Skeletal muscle cell (primary cell): ENCODE results near the gene SH3TC1.

Experiments used
- DNase-seq: peaks from one replicate; pipeline ENCODE4 v3.0.0-alpha.2; 2010; ENCODE audit warnings: low read depth
- H3K4me3 ChIP-seq: 2 replicates; pipeline ENCODE4 v1.5.1; 2011; ENCODE audit warnings: low read depth, mild to moderate bottlenecking, control low read depth, low read length, moderate library complexity

The SH3TC1 gene

GRCh38 chr4:8198906-8199593 is at the start of gene SH3TC1:
TSS of gene SH3TC1 (plus strand) at chr4:8199290. CDS start at chr4:8205195, 5,905 bp downstream.
- H3K4me3 ChIP-seq: peak within 1 kb of the TSS; percentile 33
- peak; percentile 40 for DNase-seq

GRCh38 chr4:8149664-8150063 is 49.4 kb upstream of the SH3TC1 start:
- DNase-seq: no peak
- H3K4me3 ChIP-seq: no peak overlapping the region

DNA sequence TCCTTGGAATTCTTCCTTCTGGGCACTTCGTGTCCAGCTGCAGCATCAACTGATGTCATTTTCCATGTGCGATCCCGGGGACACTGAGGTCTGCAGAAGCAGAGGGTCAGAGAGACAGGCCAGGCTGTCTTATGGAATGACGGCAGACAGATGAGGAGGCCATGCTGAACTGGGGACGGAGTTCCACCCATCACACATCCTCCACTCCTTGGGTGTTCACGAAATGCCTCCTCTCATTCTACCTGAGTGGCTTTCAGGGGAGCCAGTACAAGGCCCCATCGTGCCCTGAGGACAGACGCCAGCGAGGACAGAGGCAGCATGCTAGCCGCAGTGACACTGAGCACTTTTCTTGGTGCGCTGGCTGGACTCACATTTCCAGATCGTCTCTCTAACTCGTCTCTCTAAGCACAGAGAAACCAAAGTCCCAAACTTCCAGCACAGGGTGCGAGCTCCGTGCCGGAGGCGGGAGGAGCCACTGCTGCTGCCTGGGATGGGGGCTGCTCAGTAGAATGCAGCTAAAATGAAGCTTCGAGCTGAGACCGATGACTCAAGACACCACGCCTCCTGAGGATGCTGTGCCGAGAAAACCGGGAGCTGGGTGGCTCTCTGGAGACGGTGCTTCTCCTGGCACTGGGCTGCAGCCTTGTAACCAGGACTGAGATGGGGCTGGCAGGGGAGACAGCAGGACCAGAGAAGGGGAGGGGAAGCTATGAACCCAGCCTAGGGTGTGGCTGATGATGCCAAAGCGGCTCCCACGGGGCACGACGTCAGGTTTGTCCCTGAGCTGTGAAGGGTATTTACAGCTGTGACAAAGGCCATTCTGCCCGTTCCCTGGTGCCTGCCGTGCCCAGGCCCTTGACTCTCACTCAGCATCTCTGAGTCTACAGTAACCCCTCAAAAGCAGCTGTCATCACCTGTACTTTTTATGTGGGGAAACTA is 48.7 kb upstream of the SH3TC1 start:
- no peak for DNase-seq
- H3K4me3 ChIP-seq: no peak overlapping the region

DNA sequence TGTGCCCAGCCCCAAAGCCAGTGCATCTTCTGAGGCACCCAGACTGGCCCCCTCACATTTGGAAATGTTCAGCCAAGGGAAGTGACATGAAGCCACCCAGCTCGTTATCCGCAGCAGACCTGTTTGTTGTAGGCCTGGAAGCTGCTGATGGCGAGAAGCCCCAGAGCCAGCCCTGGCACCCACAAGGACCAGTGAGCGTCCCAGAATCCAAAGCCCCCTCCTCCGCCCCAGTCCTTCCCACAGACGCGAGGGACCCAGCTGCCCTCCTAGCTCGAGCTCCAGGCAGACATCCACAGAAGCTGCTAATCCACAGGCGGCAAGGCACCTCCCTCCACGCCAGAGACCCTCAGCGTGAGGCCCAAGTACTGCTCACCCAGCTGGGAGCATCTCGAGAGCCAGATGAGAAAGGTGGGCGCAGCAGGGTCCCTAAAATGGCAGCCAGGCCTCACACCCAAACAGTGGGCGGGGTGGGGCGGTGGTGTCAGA is 47.9 kb upstream of the SH3TC1 start:
- H3K4me3 ChIP-seq: no peak overlapping the region

DNA sequence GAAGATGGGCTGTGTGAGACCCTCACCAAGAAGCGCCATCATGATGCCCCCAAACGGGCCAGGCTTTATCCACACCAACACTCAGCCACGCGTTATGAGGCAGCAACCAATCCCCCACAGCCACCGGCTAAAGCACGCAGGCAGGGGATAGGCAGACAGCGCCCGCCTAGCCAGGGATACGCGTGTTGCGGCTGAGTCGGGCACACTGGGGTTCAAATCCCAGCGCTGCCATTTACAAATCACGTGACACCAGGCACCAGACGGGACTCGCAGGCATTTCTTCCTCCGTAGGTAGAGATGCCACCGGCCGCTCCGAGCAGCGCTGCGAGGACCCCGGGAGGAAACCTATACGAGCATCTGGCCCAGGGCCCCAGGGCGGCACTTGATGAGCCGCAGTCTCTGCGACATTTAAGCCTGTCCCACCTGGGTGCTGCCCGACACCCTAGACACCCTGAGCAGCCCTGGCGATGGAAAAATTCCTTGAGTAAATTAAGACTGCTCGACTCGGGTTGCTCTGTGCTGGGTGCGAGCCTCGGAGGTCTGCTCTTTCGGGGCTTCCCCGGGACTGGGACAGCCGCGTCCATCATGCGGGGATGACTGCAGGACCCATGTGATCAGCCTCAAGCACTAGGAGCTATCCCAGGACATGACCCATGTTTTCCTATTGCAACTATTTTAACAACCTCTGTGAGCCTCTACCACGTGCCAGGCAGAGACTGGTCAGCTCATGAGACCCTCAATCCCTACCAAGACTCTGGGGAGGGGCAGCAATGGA is 46.8 kb upstream of the SH3TC1 start:
- no peak overlapping the region for H3K4me3 ChIP-seq
- DNase-seq: no peak

More for the DNA sequence above, 47.9 kb upstream of the SH3TC1 start:
- DNase-seq: no peak

GRCh38 chr4:8152865-8153257 is 46.2 kb upstream of the SH3TC1 start:
- no peak overlapping the region for H3K4me3 ChIP-seq
- no peak for DNase-seq

GRCh38 chr4:8153441-8153840 is 45.6 kb upstream of the SH3TC1 start:
- no peak for DNase-seq
- no peak overlapping the region for H3K4me3 ChIP-seq

DNA sequence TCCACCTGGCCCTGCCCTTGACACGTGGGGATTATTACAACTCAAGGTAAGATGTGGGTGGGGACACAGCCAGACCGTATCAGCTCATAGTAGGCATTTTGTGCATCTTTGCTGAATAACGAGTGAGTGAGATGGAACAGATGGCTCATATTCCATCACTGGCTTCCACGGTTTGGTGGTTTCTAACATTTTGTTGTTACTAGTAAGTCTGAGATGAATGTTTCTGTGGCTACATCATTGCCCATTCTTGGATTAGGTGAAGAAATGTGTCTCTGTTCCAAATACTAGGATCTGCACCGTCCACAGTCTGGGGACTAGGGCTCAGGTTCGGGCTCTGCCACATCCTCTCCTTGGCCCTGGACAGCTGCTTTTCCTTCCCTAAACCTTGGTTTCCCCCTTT is 44.0 kb upstream of the SH3TC1 start:
- H3K4me3 ChIP-seq: no peak overlapping the region
- no peak for DNase-seq

DNA sequence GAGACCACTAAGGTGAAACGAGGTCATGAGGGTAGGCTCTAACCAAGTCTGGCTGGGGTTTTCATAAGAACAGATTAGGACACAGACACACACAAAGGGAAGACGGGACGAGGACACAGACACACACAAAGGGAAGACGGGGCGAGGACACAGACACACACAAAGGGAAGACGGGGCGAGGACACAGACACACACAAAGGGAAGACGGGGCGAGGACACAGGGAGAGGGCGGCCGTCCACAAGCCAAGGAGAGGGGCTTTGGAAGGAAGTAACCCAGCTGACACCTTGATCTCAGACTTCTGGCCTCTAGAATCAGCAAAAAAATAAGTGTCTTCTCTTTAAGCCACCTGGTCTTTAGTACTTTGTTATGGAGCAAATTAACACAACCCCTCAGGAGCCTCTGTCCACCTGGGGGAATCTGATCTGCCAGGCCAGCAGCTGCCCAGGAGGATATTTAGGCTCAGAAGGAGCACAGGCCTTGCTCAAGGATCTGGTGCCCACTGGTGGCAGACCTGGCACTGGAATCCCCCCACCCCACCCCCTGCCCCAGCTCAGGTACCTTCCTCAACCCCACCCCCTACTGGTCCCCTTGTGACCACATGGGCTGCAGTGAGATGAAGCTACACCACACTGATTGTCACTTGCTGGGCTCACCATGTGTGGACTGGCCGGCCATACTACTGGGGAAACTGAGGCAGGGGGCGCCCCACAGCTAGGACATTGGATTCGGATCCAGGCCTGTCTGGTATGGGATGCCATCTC is 43.2 kb upstream of the SH3TC1 start:
- no peak overlapping the region for H3K4me3 ChIP-seq
- no peak for DNase-seq

DNA sequence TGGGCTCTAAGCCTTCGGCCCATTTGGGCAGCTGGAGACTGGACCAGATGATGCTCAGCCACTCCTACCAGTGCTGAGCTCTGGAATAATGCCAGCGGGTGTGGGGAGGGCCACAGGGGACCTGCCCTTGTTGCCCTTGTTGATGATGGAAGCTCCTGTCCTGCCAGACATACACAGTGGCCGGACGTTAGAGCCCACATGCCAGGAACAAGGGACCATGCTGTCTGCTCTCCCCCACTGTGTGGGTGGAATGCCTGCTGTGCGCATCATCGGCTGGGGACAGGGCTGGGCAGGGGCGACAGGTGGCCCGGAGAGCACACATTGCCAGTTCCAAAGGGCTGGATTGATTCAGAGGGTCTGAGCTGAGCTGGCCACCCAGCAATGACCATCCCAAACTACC is 42.5 kb upstream of the SH3TC1 start:
- no peak overlapping the region for H3K4me3 ChIP-seq
- DNase-seq: peak; percentile 0

DNA sequence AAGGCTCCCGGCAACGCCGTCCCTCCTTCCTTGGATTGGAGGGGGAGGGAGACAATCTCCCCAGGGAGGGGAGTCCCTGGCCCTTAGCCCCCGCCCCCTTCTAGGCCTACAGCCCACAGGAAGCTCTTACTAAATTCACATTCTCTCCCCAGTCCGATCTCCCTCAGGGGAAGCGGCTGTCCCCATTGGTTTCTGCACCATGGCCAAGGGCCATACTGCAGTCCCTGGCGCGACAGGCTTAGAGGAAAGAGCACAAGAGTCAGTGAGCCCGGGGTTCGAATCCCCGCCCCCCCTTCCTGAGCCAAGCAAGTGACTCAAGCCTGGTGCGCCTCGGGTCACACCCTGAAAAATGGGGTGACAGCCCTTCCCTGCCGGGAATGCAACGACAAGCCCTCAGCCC is 41.6 kb upstream of the SH3TC1 start:
- H3K4me3 ChIP-seq: no peak overlapping the region
- no peak for DNase-seq

- DNase-seq: no peak
Measured at GRCh38 chr4:8157944-8158709, 41.0 kb upstream of the SH3TC1 start.

DNA sequence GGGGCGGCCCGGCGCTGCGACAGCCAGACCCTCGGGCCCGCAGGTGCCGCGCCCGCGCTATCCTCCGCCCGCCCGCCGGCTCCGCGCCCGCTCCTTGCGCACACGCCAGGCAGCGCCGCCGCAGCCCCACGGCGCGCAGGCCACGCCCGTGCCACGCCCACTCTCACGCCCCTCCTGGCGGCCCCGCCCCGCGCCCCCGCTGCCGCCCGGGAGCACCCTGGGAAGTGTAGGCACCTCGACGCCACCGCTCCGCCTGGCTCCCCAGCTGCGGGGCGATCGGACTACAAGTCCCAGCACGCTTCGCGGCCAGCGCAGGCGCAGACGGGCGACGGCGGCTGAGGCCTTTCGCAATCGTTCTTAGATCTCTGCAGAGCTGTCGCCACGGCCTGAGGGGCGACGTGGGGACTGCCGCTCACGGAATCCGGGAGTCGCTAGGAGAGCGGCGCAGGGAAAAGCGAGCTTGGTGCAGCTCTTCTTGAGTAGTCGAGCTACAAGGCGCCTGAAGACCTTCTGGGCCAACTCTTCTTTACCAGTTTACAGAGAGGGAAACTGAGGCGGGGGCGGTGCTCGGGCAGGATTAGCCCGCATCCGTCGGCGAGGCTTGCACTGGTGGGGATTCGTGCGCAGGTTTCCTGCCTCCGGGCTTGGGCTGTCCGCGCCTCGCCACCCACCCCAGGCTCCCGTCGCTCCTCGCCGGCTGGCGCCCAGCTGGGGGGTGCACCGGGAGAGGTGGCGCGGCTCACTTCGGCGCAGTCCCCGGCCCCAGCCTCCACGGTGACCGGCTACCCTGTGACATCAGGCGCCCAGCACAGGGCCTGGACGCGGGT is 40.2 kb upstream of the SH3TC1 start, which contains the start of gene ABLIM2:
Gene ABLIM2 (minus strand): TSS at position 104 of the 827 bp plus-strand sequence. CDS start 124 bp downstream, outside the sequence.
- peak within 1 kb of the TSS; percentile 89 for H3K4me3 ChIP-seq
- DNase-seq: peak; percentile 91

More at GRCh38 chr4:8157944-8158709, 41.0 kb upstream of the SH3TC1 start:
- peak overlapping the region; percentile 50 for H3K4me3 ChIP-seq

DNA sequence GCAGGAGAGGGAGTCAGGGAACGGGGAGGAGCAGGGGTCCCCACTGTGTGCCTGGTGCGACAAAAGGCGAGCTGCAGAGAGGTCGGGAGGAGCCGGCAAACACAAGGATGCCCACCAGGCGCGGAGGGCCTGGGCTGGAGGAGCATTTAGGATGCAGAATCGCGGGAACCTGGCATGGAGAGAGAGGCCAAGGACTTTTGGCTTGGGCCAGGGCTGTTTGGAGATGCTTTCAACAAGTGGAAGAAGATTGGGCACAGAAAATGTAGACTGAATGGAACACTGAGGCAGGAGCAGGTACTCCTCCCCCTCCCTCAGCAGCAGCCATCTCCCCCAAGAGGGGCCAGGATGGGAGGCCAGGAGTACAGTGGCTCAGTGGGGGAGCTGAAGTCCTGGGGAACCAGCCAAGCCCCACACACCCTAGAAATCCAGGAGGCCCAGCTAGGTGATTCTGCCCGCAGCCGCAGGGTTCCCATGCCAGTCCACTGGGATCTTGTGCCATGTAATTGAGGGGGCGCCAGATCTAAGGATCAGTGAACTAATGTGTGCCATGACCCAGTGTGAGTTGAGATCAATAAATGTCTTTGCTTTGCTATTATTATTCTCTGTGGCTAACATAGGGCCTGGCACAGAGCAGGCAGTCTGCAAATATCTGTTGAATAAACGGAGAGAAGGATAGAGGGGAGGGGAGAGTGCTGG is 39.4 kb upstream of the SH3TC1 start:
- DNase-seq: no peak
- H3K4me3 ChIP-seq: peak overlapping the region; percentile 89

GRCh38 chr4:8160233-8160560 is 38.9 kb upstream of the SH3TC1 start:
- DNase-seq: no peak
- no peak overlapping the region for H3K4me3 ChIP-seq

DNA sequence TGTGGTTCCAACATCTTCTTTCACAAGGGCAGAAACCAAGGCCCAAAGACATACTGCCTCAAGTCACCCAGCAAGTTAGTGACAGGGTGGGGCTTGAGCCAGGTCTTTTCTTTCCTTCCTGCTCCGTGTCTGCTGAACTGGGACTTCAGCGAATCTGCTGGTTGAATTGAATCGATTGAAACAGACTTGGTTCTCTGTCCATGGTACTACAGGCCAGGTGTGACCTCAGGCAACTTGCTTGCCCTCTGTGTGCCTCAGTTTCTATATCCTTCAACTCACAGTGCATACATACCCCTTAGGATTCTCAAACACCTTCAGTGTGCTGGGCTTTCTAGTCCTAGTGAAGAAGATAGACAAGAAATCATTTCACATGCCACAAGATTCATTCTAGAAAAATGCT is 38.5 kb upstream of the SH3TC1 start:
- no peak for DNase-seq
- no peak overlapping the region for H3K4me3 ChIP-seq

GRCh38 chr4:8162625-8163024 is 36.5 kb upstream of the SH3TC1 start:
- H3K4me3 ChIP-seq: no peak overlapping the region
- DNase-seq: no peak
